HFFc6 (cell line): ENCODE measurements around the gene OSBP2. TPM values are rescaled to one million over a fixed set of nuclear protein-coding genes. Genes with fewer than 3 reads are reported as not detected.

ENCODE experiments used
- DNase-seq: peaks from one replicate; pipeline ENCODE4 v3.0.0-alpha.2; 2018
- H3K27ac Mint-ChIP-seq: 2 replicates; pipeline ENCODE4 v1.8.0; 2020; ENCODE audit warnings: mild to moderate bottlenecking, mixed read lengths
- H3K27me3 Mint-ChIP-seq: 2 replicates; pipeline ENCODE4 v1.8.0; 2021; ENCODE audit warnings: mild to moderate bottlenecking, moderate library complexity, mixed read lengths; ENCODE audit not compliant: insufficient read depth
- H3K36me3 Mint-ChIP-seq: 2 replicates; pipeline ENCODE4 v1.8.0; 2021; ENCODE audit warnings: low read depth, mixed read lengths
- H3K4me1 Mint-ChIP-seq: 2 replicates; pipeline ENCODE4 v1.8.0; 2020; ENCODE audit warnings: low read depth, mixed read lengths
- H3K4me3 Mint-ChIP-seq: 2 replicates; pipeline ENCODE4 v1.8.0; 2020; ENCODE audit warnings: mild to moderate bottlenecking, moderate library complexity, mixed read lengths
- H3K9me3 Mint-ChIP-seq: 2 replicates; pipeline ENCODE4 v1.8.0; 2020; ENCODE audit warnings: mild to moderate bottlenecking, mixed read lengths
- total RNA-seq, 6 experiments: library from RNA; stranded (reverse); fragmentation: NEBNext Ultra II Directional; extraction: Animal tissue kit (Norgen Biotek cat#: 25700); gene quantifications; 2 replicates in 1 of 6; 3 replicates in 5 of 6; pipeline ENCODE4 v1.2.3, GENCODE V29; 2021
- TF ChIP-seq, protein P1 (sequence below): fragments of 200-600 bp; sonication (generic); IDR thresholded peaks from 2 replicates; pipeline ENCODE4 v1.5.0; 2021; ENCODE audit warnings: antibody characterized with exemption, mild to moderate bottlenecking

OSBP2 gene
- total RNA-seq, 6 experiments from 2014 or later = 0.09 to 0.37 (median 0.28) TPM; not detected in 1

DNA sequence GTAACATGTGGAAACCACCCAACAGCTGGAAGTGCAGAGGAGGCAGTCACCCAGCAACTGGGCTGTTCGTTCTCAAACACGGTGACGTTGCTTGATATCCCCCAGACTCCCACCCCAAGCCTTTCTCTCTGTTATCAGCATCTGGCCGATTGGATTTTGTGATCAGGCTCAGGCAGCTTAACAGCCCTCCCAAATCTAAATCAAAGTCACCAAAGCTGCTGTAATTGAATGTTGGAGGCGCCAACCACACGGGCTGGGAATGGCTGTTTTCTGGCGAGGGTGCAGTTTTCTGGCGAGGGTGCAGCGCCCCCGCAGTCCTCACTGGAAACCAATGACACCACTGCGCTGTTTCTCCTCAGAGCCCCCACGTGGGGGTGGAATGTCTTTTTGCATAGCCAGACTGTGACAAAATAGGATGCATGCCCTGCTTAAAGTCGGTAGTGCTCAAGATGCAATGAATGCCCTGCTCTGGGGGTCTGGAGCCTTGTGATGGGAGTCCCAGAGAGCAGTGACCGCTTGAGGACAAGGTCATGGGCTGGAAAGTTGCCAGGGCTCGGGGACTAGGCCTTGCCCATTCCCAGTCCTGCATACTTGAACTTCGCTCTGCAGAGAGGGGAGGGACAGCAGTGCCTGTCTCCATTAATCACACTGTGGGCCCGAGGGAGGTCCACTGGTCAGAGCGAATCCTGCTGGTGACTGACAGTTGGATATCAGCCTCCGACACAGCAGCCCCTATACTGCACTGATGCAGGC is 168.6 kb downstream of the OSBP2 start:
- Mint-ChIP-seq H3K36me3 (no peaks in the 10 kb centered on the region), H3K27me3 (peaks cover 26% of the 10 kb centered on the region), H3K4me3 (no peak overlapping the region), H3K27ac (no peak overlapping the region), H3K9me3 (no peaks in the 10 kb centered on the region), H3K4me1 (no peaks in the 10 kb centered on the region)
- no peak for DNase-seq
- TF ChIP-seq, protein P1, sequence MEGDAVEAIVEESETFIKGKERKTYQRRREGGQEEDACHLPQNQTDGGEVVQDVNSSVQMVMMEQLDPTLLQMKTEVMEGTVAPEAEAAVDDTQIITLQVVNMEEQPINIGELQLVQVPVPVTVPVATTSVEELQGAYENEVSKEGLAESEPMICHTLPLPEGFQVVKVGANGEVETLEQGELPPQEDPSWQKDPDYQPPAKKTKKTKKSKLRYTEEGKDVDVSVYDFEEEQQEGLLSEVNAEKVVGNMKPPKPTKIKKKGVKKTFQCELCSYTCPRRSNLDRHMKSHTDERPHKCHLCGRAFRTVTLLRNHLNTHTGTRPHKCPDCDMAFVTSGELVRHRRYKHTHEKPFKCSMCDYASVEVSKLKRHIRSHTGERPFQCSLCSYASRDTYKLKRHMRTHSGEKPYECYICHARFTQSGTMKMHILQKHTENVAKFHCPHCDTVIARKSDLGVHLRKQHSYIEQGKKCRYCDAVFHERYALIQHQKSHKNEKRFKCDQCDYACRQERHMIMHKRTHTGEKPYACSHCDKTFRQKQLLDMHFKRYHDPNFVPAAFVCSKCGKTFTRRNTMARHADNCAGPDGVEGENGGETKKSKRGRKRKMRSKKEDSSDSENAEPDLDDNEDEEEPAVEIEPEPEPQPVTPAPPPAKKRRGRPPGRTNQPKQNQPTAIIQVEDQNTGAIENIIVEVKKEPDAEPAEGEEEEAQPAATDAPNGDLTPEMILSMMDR = peak; percentile 23; the same call in 1 of the 2 replicates

DNA sequence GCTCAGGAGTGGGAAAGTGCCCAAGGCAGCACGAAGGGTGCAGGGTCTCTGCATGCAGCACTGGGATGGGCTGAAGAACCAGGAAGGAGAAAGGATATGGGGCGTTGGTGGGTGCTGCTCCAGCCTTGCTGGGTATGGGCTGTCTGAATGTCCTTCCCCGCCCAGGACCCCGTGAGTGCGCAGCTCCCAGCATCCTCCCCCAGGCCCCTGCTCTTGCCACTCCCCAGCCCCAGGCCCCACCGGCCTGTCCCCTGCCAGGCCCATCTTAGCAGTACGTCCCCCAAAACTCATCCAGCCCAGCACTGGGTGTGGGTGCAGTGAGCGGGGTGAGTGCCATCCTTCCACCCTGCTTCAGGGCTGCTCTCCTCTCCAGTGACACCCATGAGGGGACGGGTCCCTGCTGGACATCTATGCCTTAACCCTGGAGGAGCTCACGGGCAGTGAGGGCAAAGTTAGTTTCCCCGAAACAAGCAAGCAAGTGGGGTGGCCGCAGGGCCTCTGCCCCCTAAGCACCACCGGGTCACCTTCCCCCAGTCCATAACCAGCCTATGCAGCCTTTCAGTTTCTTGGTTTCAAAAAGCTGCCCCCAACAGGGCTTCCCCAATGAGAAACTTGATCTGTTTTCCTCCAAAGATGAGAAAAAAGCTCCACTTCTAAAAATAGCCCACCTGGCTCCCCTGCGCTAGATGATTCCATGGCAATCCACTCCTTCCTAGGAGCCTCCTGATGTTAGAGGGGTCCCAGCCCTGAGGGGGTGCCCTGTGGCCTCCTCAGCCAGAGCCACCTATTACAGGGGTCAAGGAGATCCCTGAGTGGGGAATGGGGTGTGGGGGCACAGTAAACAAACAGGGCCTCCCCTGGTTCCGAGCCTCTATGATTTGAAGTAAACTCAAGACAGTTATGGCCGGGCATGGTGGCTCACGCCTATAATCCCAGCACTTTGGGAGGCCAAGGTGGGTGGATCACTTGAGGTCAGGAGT is 170.1 kb downstream of the OSBP2 start:
- TF ChIP-seq, protein P1 = no peak
- Mint-ChIP-seq H3K27ac (no peak overlapping the region), H3K36me3 (no peaks in the 10 kb centered on the region), H3K9me3 (no peaks in the 10 kb centered on the region), H3K27me3 (peaks cover 28% of the 10 kb centered on the region), H3K4me1 (no peaks in the 10 kb centered on the region), H3K4me3 (no peak overlapping the region)
- no peak for DNase-seq

DNA sequence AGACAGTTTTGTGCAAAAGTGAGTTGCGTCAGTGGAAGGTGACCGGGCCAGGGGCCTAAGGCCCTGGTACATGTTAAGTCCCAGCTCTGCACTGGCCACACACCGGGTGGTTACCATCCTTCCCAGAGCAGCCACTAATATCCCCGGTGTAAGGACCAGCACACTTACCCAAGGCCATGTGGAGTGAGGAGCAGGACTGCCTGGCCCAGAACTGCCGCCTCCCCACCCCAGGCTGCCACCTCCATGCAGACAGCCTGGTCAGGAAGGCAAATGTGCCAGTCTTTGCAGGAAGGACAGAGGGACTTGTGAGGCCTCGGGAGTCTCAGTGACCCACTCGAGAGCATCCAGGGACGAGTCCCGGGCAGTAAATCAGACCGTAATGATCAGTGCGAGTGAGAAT is 171.0 kb downstream of the OSBP2 start:
- Mint-ChIP-seq H3K27ac (no peak overlapping the region), H3K4me3 (no peak overlapping the region), H3K4me1 (no peaks in the 10 kb centered on the region), H3K36me3 (no peaks in the 10 kb centered on the region), H3K9me3 (no peaks in the 10 kb centered on the region), H3K27me3 (peaks cover 28% of the 10 kb centered on the region)
- TF ChIP-seq, protein P1 = no peak
- DNase-seq = no peak

DNA sequence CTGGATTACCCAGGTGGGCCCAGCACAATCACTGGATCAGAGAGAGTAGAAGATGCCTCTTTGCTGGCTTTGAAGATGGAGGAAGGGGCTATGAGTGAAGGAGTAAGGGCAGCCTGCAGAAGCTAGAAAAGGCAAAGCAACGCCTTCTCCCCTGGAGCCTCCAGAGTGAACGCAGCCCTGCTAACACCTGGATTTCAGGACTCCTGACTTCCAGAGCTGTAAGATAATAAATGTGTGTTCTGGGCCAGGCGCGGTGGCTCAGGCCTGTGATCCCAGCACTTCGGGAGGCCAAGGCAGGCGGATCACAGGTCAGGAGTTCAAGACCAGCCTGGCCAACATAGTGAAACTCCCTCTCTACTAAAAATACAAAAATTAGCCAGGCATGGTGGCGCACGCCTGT is 171.5 kb downstream of the OSBP2 start:
- Mint-ChIP-seq H3K27me3 (peaks cover 24% of the 10 kb centered on the region), H3K9me3 (no peaks in the 10 kb centered on the region), H3K4me3 (no peak overlapping the region), H3K36me3 (no peaks in the 10 kb centered on the region), H3K4me1 (no peaks in the 10 kb centered on the region), H3K27ac (no peak overlapping the region)
- TF ChIP-seq, protein P1 = no peak
- no peak for DNase-seq

DNA sequence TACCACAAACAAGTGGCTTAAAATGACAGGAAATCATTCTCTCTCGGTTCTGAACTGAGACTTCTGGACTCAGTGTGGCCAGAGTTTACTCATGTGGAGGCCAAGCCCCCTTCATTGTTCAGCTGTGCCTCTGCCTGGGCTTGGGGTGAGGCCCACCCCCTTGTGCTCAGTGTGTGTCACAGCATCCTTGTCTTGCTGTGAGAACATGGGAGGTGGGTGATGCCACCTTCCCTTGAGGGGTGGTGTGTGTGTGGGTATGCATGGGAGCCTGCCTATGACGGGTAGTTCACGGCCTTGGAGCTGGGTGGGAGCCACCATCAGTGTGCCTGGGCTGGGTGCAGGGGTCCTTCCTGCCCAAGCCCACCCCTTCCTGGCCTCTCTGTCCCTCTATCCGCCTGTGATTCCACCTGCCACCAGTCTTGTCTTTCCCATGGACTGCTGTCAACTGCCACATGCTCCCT is 172.2 kb downstream of the OSBP2 start:
- no peak overlapping the region for H3K4me3 Mint-ChIP-seq
- no peak overlapping the region for H3K27ac Mint-ChIP-seq
- H3K36me3 Mint-ChIP-seq = no peaks in the 10 kb centered on the region
- H3K27me3 Mint-ChIP-seq = peaks cover 25% of the 10 kb centered on the region
- no peak for DNase-seq
- TF ChIP-seq, protein P1 = peak; percentile 45
- no peaks in the 10 kb centered on the region for H3K4me1 Mint-ChIP-seq
- no peaks in the 10 kb centered on the region for H3K9me3 Mint-ChIP-seq
